Stimulated activated CD8-positive, alpha-beta memory T cell treated with anti-CD3 and anti-CD28 coated beads, Interleukin-15, amount 100 ng/mL, for 1 hour (primary cell): ENCODE data around the gene FOXB2.

Experiments used
- DNase-seq: peaks from one replicate; pipeline ENCODE4 v3.0.0-alpha.2; 2020; ENCODE audit warnings: low read depth

Gene FOXB2

GRCh38 chr9:77066388-77066787 lies 46.9 kb downstream of the FOXB2 start:
- no peak for DNase-seq
